Neural progenitor cell (in vitro differentiated cells): ENCODE data around the gene RGPD3. TPM values are rescaled to one million over a fixed set of nuclear protein-coding genes. Genes with fewer than 3 reads are reported as not detected.
A peak's percentile ranks its signal among the peaks of the same experiment; 100 is the strongest.

ENCODE experiments used
- DNase-seq: peaks from one replicate; pipeline ENCODE4 v3.0.0-alpha.2; 2016; ENCODE audit warnings: low spot score
- H2AFZ ChIP-seq: fragments of 200-600 bp; sonication (generic); replicated peaks from 2 replicates; pipeline ENCODE4 v1.6.1; 2016; ENCODE audit warnings: antibody characterized with exemption
- H3F3A ChIP-seq: fragments of 200-600 bp; sonication (generic); 2 replicates; pipeline ENCODE4 v1.6.1; 2016; ENCODE audit warnings: antibody characterized with exemption, low read depth
- H3K27ac ChIP-seq: fragments of 200-600 bp; sonication (generic); 2 replicates; pipeline ENCODE4 v1.5.1; 2016; ENCODE audit warnings: mild to moderate bottlenecking
- H3K27me3 ChIP-seq: fragments of 200-600 bp; sonication (generic); 2 replicates; pipeline ENCODE4 v1.6.1; 2016; ENCODE audit warnings: mild to moderate bottlenecking, moderate library complexity
- H3K36me3 ChIP-seq: fragments of 200-600 bp; sonication (generic); 2 replicates; pipeline ENCODE4 v1.5.1; 2016
- H3K4me1 ChIP-seq: fragments of 200-600 bp; sonication (generic); 2 replicates; pipeline ENCODE4 v1.6.1; 2016; ENCODE audit warnings: mixed run types
- H3K4me2 ChIP-seq: fragments of 200-600 bp; sonication (generic); 2 replicates; pipeline ENCODE4 v1.6.1; 2016
- H3K4me3 ChIP-seq: fragments of 200-600 bp; sonication (generic); 2 replicates; pipeline ENCODE4 v1.5.1; 2016
- H3K79me2 ChIP-seq: fragments of 200-600 bp; sonication (generic); 2 replicates; pipeline ENCODE4 v1.6.1; 2016; ENCODE audit warnings: low read depth
- H3K9ac ChIP-seq: fragments of 200-600 bp; sonication (generic); 2 replicates; pipeline ENCODE4 v1.6.1; 2016
- H3K9me3 ChIP-seq: fragments of 200-600 bp; sonication (generic); 2 replicates; pipeline ENCODE4 v1.5.1; 2016; ENCODE audit warnings: low read depth
- H4K20me1 ChIP-seq: fragments of 200-600 bp; sonication (generic); 2 replicates; pipeline ENCODE4 v1.6.1; 2016; ENCODE audit warnings: low read depth
- H3K27ac Mint-ChIP-seq: 3 replicates; pipeline ENCODE4 v1.8.0; 2021; ENCODE audit warnings: mixed read lengths
- H3K27me3 Mint-ChIP-seq: 2 replicates; pipeline ENCODE4 v1.8.0; 2022; ENCODE audit warnings: low read depth, mild to moderate bottlenecking, inconsistent platforms, moderate library complexity, mixed read lengths; ENCODE audit not compliant: insufficient read depth
- H3K36me3 Mint-ChIP-seq: 3 replicates; pipeline ENCODE4 v1.8.0; 2021; ENCODE audit warnings: mixed read lengths
- H3K4me1 Mint-ChIP-seq: 3 replicates; pipeline ENCODE4 v1.8.0; 2021; ENCODE audit warnings: mixed read lengths
- H3K4me3 Mint-ChIP-seq: 3 replicates; pipeline ENCODE4 v1.8.0; 2021; ENCODE audit warnings: mild to moderate bottlenecking, moderate library complexity, mixed read lengths
- H3K9me3 Mint-ChIP-seq: 3 replicates; pipeline ENCODE4 v1.8.0; 2020; ENCODE audit warnings: mixed read lengths
- EZH2 ChIP-seq: fragments of 200-600 bp; sonication (generic); IDR thresholded peaks from 2 replicates; pipeline ENCODE4 v1.6.1; 2017; ENCODE audit warnings: antibody characterized with exemption, mild to moderate bottlenecking, moderate library complexity
- EZH2phosphoT487 ChIP-seq: fragments of 200-600 bp; sonication (generic); IDR thresholded peaks from 2 replicates; pipeline ENCODE4 v1.6.1; 2017; ENCODE audit warnings: antibody characterized with exemption
- total RNA-seq: library from RNA; depleted of rRNA; stranded (reverse); fragments of >200 nt; gene quantifications from 2 replicates; pipeline ENCODE4 v1.2.3, GENCODE V29; 2015; ENCODE audit warnings: low replicate concordance
- TF ChIP-seq, protein P1 (sequence below): fragments of 200-600 bp; sonication (generic); IDR thresholded peaks from 2 replicates; pipeline ENCODE4 v1.5.1; 2017; ENCODE audit warnings: antibody characterized with exemption, mild to moderate bottlenecking

Gene RGPD3
- total RNA-seq, 1 donor from 2014 or later, result 0.07 TPM

GRCh38 chr2:106356291-106356690 lies 111.9 kb downstream of the RGPD3 start:
- no peak overlapping the region for H3K9ac ChIP-seq
- H2AFZ ChIP-seq, result no peak overlapping the region
- H3K36me3 ChIP-seq, result no peaks in the 10 kb centered on the region
- Mint-ChIP-seq H3K4me3 (no peak overlapping the region), H3K27ac (no peak overlapping the region), H3K36me3 (no peaks in the 10 kb centered on the region), H3K4me1 (peaks cover 9% of the 10 kb centered on the region), H3K9me3 (no peaks in the 10 kb centered on the region), H3K27me3 (peaks cover 2% of the 10 kb centered on the region)
- H3K27me3 ChIP-seq, result no peaks in the 10 kb centered on the region
- H3K4me3 ChIP-seq, result no peak overlapping the region
- H3K79me2 ChIP-seq, result no peaks in the 10 kb centered on the region
- no peaks in the 10 kb centered on the region for H3K4me1 ChIP-seq
- H4K20me1 ChIP-seq, result no peaks in the 10 kb centered on the region
- DNase-seq, result no peak
- H3K27ac ChIP-seq, result no peak overlapping the region
- TF ChIP-seq EZH2 (no peak), EZH2phosphoT487 (no peak)
- H3F3A ChIP-seq, result no peaks in the 10 kb centered on the region
- no peak overlapping the region for H3K4me2 ChIP-seq
- no peaks in the 10 kb centered on the region for H3K9me3 ChIP-seq

- H3K4me3 ChIP-seq, result no peak overlapping the region
- no peaks in the 10 kb centered on the region for H3K27me3 ChIP-seq
- Mint-ChIP-seq H3K4me1 (peaks cover 5% of the 10 kb centered on the region), H3K27me3 (no peaks in the 10 kb centered on the region), H3K4me3 (no peak overlapping the region), H3K9me3 (no peaks in the 10 kb centered on the region), H3K27ac (no peak overlapping the region), H3K36me3 (no peaks in the 10 kb centered on the region)
- H3K36me3 ChIP-seq, result no peaks in the 10 kb centered on the region
- H3K4me1 ChIP-seq, result peaks cover 6% of the 10 kb centered on the region
- no peak overlapping the region for H3K9ac ChIP-seq
- no peak overlapping the region for H2AFZ ChIP-seq
- no peaks in the 10 kb centered on the region for H3K9me3 ChIP-seq
- H3K27ac ChIP-seq, result no peak overlapping the region
- H4K20me1 ChIP-seq, result no peaks in the 10 kb centered on the region
- H3F3A ChIP-seq, result no peaks in the 10 kb centered on the region
- no peaks in the 10 kb centered on the region for H3K79me2 ChIP-seq
- TF ChIP-seq, protein P1, sequence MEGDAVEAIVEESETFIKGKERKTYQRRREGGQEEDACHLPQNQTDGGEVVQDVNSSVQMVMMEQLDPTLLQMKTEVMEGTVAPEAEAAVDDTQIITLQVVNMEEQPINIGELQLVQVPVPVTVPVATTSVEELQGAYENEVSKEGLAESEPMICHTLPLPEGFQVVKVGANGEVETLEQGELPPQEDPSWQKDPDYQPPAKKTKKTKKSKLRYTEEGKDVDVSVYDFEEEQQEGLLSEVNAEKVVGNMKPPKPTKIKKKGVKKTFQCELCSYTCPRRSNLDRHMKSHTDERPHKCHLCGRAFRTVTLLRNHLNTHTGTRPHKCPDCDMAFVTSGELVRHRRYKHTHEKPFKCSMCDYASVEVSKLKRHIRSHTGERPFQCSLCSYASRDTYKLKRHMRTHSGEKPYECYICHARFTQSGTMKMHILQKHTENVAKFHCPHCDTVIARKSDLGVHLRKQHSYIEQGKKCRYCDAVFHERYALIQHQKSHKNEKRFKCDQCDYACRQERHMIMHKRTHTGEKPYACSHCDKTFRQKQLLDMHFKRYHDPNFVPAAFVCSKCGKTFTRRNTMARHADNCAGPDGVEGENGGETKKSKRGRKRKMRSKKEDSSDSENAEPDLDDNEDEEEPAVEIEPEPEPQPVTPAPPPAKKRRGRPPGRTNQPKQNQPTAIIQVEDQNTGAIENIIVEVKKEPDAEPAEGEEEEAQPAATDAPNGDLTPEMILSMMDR, result no peak
- TF ChIP-seq EZH2, result no peak
- TF ChIP-seq EZH2phosphoT487, result no peak
- no peak overlapping the region for H3K4me2 ChIP-seq
- DNase-seq, result no peak
Observed at GRCh38 chr2:106353676-106354075, 114.5 kb downstream of the RGPD3 start.

GRCh38 chr2:106350980-106351379 lies 117.2 kb downstream of the RGPD3 start:
- Mint-ChIP-seq H3K4me1 (peaks cover 2% of the 10 kb centered on the region), H3K36me3 (no peaks in the 10 kb centered on the region), H3K27me3 (no peaks in the 10 kb centered on the region), H3K9me3 (no peaks in the 10 kb centered on the region), H3K4me3 (no peak overlapping the region), H3K27ac (no peak overlapping the region)
- no peak for TF ChIP-seq EZH2
- TF ChIP-seq, protein P1, result no peak
- Histone ChIP-seq H2AFZ (no peak overlapping the region), H3K9ac (no peak overlapping the region), H3F3A (no peaks in the 10 kb centered on the region), H3K4me1 (peaks cover 6% of the 10 kb centered on the region), H3K36me3 (no peaks in the 10 kb centered on the region), H4K20me1 (no peaks in the 10 kb centered on the region), H3K9me3 (no peaks in the 10 kb centered on the region), H3K27ac (no peak overlapping the region), H3K27me3 (no peaks in the 10 kb centered on the region), H3K79me2 (no peaks in the 10 kb centered on the region), H3K4me3 (no peak overlapping the region), H3K4me2 (no peak overlapping the region)
- DNase-seq, result peak; percentile 36

GRCh38 chr2:106344302-106344701 lies 123.9 kb downstream of the RGPD3 start:
- no peak for TF ChIP-seq EZH2
- no peak for TF ChIP-seq EZH2phosphoT487
- TF ChIP-seq, protein P1, result no peak
- Histone ChIP-seq H3K4me1 (no peaks in the 10 kb centered on the region), H3K27ac (no peak overlapping the region), H3F3A (no peaks in the 10 kb centered on the region), H3K36me3 (no peaks in the 10 kb centered on the region), H3K79me2 (no peaks in the 10 kb centered on the region), H2AFZ (no peak overlapping the region), H3K27me3 (no peaks in the 10 kb centered on the region), H3K4me3 (no peak overlapping the region), H4K20me1 (no peaks in the 10 kb centered on the region), H3K9me3 (no peaks in the 10 kb centered on the region), H3K9ac (no peak overlapping the region), H3K4me2 (no peak overlapping the region)
- no peak overlapping the region for H3K4me3 Mint-ChIP-seq
- no peaks in the 10 kb centered on the region for H3K36me3 Mint-ChIP-seq
- H3K4me1 Mint-ChIP-seq, result peaks cover 18% of the 10 kb centered on the region
- peaks cover 5% of the 10 kb centered on the region for H3K9me3 Mint-ChIP-seq
- no peak overlapping the region for H3K27ac Mint-ChIP-seq
- no peak for DNase-seq
- no peaks in the 10 kb centered on the region for H3K27me3 Mint-ChIP-seq
